GM12878 (cell line): ENCODE data around the gene PCSK6.

Experiments
- BHLHE40 ChIP-seq, 2 experiments: fragments of 450-650 bp in 1 of 2; IDR thresholded peaks; 2 replicates each; pipeline ENCODE4 v1.6.1; 2011 to 2017; ENCODE audit warnings: low read depth in 2 of 2, borderline replicate concordance in 1 of 2, improper control_type of control experiment in 1 of 2, low read length in 1 of 2, mild to moderate bottlenecking in 1 of 2
- CTCF ChIP-seq, 3 experiments: IDR thresholded peaks in 2 of 3; conservative IDR thresholded peaks in 1 of 3; 2 replicates each; pipeline ENCODE4 v1.5.1; 2011; ENCODE audit warnings: low read depth in 3 of 3, low read length in 3 of 3, mild to moderate bottlenecking in 3 of 3, control low read depth in 2 of 3, moderate library complexity in 2 of 3, inconsistent platforms in 1 of 3, mixed read lengths in 1 of 3; ENCODE audit not compliant: control insufficient read depth in 2 of 3, insufficient read depth in 1 of 3; ENCODE audit errors: extremely low read depth in 1 of 3
- EP300 ChIP-seq, 2 experiments: fragments of 150-350 bp in 1 of 2; IDR thresholded peaks; 2 replicates each; pipeline ENCODE4 v1.6.1; 2011 to 2012; ENCODE audit warnings: low read depth in 2 of 2, low read length in 2 of 2, borderline replicate concordance in 1 of 2, improper control_type of control experiment in 1 of 2, inconsistent platforms in 1 of 2; ENCODE audit not compliant: control insufficient read depth in 1 of 2
- EZH2 ChIP-seq: IDR thresholded peaks from 2 replicates; pipeline ENCODE4 v1.6.1; 2012; ENCODE audit warnings: low read depth, mild to moderate bottlenecking, control low read depth, inconsistent platforms, low read length, borderline replicate concordance; ENCODE audit not compliant: control insufficient read depth
- KLF5 ChIP-seq: fragments of 450-650 bp; IDR thresholded peaks from 2 replicates; pipeline ENCODE4 v1.6.1; 2014; ENCODE audit warnings: mild to moderate bottlenecking; ENCODE audit not compliant: partially characterized antibody
- LARP7 ChIP-seq: fragments of 450-650 bp; IDR thresholded peaks from 2 replicates; pipeline ENCODE4 v1.6.1; 2017; ENCODE audit warnings: mild to moderate bottlenecking
- NBN ChIP-seq: fragments of 450-650 bp; IDR thresholded peaks from 2 replicates; pipeline ENCODE4 v1.6.1; 2016
- POLR2A ChIP-seq: IDR thresholded peaks from 2 replicates; pipeline ENCODE4 v1.6.1; 2011; ENCODE audit warnings: low read depth, mild to moderate bottlenecking, low read length
- POLR2AphosphoS5 ChIP-seq: IDR thresholded peaks from 2 replicates; pipeline ENCODE4 v1.6.1; 2011; ENCODE audit warnings: mild to moderate bottlenecking, low read length, inconsistent platforms
- TF ChIP-seq, protein P1 (sequence below): IDR thresholded peaks from 2 replicates; pipeline ENCODE4 v1.6.1; 2012; ENCODE audit warnings: low read depth, low read length, improper control_type of control experiment

DNA sequence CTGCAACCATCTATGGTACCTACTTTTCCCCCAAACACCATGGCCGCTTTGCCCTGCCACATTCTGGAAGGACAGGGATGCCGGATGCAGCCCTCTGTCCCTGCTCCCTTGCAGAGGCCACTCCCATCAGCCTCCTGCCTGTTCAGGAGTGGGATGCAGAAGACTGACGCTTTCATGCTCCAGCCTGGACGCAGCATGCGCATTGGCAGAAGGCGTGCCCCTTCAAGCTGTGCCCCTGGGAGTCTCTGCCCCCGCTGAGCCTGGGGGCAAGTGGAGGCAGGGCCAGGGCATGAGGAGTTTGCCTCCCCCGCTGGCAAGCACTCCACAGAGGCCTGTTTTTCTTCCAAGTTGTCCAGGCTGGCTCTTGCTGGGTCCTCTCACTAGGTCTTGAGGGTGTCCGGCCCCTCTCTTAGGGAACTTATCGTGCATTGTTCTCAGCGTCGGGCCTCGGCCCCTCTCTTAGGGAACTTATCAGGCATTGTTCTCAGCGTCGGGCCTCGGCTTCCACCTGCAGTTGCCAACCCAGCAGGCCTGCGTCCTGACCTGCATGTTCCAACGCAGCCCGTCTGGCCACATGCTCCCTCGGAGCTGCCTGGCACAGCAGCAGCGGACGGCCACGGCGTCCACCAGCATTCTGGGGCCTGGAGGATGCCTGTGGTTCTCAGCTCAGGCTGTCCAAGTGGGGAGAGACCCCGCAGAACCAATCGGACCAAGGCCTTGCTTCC lies 179.9 kb downstream of the PCSK6 start:
- TF ChIP-seq BHLHE40 (IDR thresholded peaks at IDR 0.05; ENCODE audit: borderline replicate concordance in 1 of 2, low read depth in 2 of 2, low read length in 1 of 2) (no peak), POLR2A (no peak), KLF5 (no peak), POLR2AphosphoS5 (no peak), CTCF (IDR thresholded peaks at IDR 0.05 in 2 of 3, conservative IDR thresholded peaks at IDR 0.05 in 1 of 3; ENCODE audit: control insufficient read depth in 2 of 3, extremely low read depth in 1 of 3, insufficient read depth in 1 of 3, low read depth in 3 of 3, low read length in 3 of 3) (no peak), NBN (no peak), EZH2 (no peak), LARP7 (no peak), EP300 (IDR thresholded peaks at IDR 0.05; ENCODE audit: borderline replicate concordance in 1 of 2, control insufficient read depth in 1 of 2, low read depth in 2 of 2, low read length in 2 of 2) (no peak)
- TF ChIP-seq, protein P1, sequence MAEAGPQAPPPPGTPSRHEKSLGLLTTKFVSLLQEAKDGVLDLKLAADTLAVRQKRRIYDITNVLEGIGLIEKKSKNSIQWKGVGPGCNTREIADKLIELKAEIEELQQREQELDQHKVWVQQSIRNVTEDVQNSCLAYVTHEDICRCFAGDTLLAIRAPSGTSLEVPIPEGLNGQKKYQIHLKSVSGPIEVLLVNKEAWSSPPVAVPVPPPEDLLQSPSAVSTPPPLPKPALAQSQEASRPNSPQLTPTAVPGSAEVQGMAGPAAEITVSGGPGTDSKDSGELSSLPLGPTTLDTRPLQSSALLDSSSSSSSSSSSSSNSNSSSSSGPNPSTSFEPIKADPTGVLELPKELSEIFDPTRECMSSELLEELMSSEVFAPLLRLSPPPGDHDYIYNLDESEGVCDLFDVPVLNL = no peak
